HG03135 (cell line): ENCODE data around the gene P4HB.

ENCODE experiments used
- ATAC-seq: cut with Tn5 transposase; IDR thresholded peaks from one replicate; pipeline ENCODE4 v1.9.1; 2021; ENCODE audit warnings: mild to moderate bottlenecking, moderate library complexity; ENCODE audit not compliant: unreplicated experiment

The P4HB gene

DNA sequence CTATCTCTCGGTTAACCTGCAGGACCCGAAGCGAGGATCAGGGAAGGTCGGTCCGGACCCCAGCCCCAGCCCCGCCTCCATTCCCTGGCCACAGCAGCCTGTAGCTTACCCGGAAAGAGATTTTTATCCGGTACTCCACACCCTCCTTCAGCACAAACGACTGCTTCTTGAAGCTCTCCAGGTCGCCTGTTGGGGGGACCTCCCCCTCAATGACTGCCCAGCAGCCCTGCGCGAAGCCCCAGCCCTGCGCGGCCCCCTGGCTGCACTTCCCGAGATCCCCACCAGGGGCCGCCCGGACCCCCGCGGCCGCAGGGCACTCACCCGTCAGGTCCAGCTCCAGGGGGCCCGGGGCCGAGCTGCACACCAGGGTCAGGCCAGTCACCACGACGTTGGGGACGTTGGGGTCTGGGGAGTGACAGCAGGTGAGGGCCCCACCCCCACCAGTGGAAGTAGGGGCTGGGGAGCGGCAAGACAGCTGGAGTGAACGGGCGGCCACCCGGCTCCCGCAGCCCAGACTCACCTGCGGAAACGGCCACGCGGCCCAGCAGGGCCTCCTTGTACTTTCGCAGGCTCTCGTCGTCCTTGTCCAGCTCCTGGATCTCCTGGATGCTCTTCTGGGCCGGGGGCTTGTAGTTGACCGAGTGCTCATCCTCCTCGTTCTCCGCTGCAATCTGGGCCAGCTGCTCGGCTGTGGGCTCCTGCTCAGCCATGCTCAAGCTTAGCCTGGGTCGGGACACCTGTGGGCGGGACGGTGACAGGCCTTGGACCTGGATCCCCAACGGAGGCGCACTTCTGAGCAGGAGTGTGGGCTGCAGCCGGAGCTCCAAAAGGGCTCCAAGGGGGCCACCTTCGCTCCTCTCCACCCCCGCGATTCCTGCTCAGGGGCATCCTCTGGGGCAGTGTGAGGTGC, 9.1 kb upstream of the P4HB start:
- no peak for ATAC-seq

DNA sequence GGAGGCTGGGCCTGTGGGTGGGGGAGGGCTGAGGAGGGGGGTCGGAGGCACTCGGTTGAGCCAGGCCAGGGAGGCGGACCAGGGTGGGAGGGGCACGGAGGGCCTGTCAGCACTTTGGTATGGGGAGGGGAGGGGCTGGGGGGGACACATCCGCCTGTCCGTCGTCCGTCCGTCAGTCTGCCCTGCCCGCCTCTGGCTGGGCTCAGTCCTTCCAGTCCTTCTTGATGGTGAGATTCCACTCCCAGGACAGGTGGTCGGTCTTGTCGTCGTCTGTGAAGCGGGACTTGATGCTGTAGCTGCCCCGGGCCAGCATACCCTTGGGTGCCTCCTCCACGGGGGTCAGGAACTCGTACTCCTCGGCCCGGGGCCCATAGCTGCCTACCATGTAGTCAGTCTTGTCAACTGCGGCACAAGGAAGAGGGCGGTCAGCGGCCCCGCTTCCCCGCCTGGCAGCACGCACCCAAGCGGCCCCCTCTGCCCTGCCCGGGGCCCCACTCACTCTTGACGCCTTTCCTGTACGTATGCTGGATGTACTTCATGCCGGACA, 8.4 kb upstream of the P4HB start:
- ATAC-seq = no peak

DNA sequence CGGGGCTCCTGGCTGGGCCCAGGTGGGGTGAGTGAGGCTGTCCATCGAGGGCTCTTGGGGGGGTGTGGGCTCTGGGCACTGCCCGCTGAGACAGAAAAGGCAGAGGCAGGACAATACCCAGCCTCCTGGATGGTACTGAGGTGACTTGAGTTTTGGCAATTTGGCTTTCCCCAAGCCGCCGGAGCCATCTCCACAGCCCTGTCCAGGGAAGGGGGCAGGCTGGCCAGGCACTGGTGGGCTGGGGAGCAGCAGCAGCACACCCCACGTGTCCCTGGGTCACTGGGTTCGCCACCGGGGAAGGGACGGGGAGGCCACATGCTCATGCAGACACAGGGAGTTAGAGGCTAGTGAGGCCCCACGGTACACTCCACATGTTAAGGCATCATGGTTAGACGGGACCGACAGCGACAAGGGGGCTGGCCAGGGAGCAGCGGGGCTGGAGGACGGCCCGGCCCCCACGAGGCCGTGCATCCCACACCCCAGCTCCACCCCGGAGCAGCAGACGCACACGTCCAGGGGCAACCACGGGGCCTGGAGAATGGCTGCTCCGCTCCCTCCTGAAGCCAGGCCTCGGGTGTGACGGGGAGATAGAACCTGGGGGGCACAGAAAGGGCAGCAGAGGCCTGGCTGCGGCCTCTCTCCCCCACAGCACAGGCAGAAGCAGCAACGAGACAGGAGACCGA, 7.8 kb upstream of the P4HB start:
- ATAC-seq = no peak

DNA sequence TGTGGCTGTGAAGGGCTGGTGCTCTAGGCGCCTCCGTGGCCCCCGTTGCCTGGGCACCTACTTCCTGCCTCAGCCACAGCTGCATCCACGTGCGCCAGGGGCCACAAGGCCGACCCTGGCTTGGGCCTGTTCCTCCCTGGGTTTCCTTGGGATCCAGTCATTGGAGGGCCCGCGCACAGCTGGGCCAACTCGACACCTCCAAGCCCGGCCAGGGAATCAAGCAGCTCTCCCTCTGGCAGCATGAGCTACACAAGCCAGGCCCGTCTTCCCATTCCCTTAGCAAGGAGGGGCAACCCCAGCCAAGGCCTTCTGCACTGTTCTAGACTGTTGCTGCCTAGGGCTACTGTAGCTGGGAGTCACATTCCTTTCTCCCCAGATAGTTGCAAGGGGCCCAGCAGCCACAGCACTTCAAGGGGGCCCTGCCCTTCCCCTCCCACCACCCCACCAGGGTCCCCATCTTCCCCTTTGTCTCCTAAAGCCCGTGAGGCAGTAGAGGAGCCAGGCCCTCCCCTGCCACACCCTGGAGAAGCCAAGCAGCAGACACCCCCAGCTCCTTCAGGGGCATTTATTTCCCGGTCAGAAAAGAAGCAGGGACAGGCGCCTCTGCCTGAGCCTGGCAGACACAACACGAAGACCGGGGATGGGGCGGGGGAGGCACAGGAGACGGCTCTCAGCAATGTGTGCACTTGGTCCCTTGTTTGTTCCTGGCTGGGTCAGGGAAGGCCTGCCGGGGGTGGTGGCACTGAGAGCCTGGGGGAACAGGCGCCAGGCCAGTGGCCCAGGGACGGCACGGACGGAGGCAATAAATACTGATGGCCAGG, 7.0 kb upstream of the P4HB start:
- ATAC-seq = no peak

DNA sequence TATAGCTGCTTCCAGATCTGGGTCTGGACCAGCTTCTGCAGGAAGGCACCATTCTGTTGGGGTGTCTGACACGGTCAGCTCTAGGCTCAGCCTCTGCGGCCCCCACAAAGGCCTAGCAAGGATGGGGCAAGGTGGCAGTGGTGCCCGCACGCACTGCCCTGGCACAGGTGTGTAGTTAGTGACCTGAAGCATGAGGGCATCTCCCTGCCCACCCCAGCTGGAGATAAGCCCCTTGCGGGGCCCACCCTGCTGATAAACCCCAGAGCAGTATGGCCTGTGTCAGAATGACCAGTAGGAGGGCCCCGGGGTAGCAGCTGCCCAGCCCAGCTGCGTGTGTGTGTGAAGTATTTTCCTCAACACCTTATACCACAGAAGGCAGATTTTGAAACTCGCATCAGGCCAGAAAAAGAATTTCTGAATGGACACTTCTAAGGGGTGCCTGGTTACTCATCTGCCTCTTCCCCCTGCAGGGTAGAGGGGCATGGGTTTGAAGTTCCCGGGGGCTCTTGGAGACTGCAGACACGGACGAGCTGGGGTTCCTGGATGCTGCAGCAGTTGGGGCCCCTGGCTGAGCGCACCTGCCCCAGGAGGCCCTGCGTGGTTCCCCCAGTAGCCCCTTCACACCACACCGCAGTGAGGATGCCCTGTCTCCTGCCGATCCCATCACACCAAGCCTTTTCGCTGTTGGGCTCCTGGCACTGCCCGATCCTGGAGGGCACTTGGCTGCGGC, 6.3 kb upstream of the P4HB start:
- no peak for ATAC-seq

DNA sequence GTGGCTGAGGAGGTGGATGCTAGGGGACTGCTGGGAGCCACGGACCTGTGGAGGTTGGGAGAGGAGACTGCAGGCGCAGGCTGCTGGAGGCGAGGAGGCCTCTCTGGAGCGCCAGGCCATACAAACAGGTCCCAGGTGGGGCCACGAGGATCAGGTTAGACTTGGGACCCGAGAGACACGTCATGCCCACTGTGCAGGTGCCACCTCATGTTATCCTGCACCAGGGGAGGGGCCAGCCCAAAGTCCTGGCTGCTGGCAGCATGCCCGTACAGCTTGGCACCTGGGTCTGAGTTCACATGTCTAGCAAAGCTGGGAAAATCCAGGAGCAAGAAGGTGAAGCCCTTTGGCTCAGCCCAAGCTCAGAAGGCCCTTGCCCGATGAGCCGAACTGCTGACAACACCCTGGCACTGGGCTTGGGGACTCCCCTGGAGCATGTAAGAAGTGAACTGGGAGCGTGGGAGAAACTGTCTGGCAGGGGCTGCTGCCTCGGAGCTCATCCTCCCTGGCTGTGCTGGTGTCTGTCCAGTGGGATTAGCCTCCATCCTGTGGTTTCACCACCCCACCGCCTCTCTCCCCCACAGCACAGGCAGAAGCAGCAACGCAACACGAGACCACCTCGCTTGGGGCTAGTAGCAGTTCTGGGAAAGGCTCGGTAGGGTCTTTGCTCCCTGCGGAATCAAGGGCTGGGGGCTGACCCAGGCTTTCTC, 5.6 kb upstream of the P4HB start:
- ATAC-seq = no peak

DNA sequence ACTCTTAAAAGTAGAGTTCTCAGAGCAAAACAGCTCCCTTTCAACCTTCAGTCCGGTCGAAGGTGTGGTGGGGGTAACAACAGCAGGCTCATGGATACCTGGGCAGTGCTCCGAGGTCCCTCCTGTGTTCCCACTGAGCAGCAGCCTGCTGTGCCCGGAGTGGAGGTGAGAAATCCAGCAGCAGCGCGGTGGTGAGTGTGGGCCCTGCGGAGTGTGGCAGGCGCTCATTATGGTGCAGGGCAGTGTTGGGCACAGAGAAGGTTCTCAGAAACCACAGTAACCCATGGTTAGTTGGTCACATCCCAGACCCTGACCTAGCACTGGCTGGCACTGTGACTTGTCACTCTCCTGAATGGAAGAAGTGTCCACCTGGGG, 5.0 kb upstream of the P4HB start:
- ATAC-seq = no peak

DNA sequence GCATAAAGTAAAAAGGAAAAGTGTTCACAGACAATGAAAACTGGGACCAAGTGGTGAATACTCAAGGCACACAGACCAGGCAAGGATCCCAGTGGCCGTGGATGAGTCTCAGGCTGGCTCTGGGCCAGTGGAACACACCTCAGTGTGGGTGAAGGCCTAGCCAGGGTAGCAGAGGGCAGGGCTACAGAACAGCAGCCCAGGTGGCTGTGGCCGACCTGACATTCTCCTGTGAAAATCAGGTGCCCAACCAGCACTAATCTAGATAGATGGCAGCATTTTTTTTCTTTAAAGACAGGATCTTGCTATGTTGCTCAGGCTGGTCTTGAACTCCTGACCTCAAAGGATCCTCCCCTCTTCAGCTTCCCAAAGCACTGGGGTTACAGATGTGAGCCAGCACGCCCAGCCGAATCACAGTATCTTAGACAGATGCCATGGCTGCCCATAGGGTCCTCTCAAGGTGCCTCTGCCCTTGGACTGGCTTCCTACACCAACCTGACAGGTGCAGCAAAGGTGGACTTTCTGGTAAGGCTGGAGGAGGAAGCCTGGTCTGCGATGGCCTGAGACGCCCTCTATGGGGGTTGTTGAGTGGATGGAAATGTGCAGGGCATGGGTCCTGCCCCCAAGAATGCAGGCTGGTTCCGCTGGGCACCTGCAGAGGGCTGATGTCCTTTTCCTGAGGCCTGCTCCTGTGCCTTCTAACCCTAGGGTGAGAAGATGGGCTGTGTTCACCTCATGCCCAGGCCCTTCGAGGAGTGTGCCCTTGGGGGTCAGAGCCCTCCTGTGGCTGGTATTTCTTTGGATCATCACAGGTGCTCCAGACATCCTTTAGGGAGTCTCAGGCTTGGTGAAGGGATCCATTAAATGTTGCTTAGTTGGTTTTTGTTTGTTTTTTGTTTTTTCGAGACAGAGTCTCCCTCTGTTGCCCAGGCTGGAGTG, 3.8 kb upstream of the P4HB start:
- no peak for ATAC-seq

DNA sequence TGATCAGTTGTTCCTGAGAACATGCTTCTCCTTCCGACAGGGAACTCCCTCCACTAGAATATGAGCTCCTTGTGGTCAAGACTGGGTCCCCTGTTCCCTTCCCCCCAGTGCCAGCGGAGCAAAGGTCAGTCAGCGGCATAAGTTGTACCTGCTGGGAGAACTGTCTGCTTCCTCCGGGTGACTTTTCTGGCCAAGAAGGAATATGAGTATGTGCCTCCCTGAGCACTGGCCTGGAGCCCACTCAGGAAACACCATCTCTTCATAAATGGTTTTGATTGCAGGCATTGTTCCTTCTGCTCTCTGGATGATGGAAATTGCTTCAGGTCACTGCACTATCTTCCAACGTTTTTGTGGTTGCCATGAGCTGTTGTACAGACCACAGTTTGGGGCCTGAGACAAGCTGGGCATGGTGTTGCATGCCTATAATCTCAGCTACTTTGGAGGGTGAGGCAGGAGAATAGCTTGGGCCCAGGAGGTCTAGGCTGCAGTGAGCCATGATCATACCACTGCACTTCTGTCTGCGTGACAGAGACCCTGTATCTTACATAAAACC, 2.9 kb upstream of the P4HB start:
- no peak for ATAC-seq

DNA sequence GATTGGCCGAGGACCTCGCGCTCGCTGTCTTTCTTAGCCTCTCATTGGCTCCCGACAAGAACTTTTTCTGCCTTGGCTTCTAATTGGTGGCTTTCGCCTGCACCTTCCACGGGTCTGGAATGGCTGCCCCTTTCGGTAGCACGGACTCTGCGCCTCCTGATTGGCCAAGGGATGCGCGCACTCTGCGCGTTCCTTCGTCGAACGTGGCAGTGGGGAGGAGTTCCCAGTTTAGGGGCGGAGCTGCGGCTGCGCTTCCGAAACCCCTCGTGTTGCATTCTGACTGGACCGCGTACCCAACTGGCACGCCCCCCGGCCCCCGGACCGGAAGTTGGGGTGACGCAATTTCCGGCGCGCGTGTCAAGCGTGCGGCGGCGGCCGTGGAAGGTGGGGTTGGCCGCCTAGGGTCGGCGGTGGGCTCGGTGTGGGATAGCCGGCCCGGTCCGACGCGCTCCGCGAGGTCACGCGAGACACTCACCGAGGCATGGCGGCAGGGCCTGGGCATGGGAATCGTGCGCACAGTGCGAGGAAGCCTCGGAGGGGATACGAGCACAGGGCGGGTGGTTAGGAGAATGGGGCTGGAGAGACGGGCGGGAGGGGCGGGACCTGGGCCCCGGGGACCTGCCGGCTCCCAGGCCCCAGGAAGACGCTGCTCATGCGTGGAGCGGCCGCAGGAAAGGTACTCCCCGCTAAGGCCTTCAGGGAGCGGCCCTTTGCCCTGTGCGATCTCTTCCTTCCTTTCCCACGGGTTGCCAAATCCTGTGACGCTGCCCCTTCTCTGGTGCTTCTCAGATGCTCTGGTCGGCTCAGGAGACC, 627 bp upstream of the P4HB start:
- ATAC-seq = peak; percentile 83

DNA sequence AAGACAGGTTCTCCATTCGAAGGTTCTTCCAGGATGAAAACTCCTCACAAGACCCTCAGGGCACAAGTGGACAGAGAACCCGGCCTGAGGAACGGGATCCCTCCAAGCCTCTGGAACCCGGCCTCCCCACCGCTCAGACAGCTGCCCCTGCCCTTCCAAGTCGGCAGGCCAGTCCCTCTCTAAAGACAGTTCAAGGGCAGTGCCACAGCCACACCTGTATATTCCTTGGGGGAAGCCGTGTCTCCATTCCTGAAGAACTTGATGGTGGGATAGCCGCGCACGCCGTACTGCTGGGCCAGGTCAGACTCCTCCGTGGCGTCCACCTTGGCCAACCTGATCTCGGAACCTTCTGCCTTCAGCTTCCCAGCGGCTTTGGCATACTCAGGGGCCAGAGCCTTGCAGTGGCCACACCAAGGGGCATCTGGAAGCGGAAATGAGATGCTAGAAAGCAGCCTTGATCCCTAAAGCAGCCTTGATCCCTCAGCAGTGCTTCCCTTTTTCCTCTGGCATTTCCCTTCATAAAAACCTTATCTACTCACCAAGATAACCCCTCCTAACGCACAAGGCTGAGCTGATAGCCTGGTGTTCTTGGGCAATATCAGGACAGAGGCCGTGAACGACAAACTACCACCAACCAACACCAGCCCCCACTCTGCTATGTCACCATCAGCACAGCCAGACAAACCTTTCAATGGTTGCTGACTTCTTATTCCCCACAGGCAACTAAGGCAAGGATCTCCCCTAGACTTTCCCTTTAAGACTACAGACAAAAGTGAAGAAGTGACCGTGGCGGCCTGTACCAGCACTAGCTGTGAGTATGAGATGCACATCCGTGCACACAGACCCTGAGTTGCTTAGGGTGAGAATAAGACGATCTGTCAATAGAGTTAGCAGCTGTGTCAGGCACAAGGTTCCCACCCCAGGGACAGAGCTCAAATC, 1.1 kb downstream of the P4HB start:
- no peak for ATAC-seq

DNA sequence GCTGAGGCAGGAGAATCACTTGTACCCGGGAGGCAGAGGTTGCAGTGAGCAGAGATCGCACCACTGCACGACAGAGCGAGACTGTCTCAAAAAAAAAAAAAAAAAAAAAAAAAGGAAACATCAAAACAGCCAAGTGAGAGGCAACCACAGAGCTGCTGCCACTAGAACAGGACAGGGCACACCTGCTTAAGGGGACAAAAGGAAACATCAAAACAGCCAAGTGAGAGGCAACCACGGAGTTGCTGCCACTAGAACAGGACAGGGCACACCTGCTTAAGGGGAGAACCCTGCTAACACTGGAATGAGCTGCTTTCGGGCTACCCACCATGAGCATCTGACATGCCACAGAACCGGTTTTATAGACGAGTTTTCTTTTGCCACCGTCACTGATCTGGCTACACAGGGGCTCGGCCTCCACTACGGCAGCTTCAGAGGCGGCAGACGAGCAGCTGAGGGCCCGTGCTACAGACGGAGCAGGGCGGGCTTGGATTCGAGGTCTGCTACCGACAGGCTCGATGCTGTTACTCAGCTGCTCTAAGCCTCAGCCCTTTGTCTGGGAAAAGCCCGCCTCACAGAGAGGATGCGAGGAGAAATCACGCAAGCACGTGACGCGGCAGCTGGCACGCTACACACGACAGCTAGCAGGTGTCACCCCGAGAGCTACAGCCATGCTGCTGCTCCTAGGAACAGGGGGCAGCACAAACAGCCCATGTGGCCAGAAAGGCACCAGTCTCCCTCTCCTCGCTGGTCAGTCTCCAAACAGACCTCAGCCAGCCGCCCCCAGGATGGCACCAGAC, 2.0 kb downstream of the P4HB start:
- ATAC-seq = no peak

DNA sequence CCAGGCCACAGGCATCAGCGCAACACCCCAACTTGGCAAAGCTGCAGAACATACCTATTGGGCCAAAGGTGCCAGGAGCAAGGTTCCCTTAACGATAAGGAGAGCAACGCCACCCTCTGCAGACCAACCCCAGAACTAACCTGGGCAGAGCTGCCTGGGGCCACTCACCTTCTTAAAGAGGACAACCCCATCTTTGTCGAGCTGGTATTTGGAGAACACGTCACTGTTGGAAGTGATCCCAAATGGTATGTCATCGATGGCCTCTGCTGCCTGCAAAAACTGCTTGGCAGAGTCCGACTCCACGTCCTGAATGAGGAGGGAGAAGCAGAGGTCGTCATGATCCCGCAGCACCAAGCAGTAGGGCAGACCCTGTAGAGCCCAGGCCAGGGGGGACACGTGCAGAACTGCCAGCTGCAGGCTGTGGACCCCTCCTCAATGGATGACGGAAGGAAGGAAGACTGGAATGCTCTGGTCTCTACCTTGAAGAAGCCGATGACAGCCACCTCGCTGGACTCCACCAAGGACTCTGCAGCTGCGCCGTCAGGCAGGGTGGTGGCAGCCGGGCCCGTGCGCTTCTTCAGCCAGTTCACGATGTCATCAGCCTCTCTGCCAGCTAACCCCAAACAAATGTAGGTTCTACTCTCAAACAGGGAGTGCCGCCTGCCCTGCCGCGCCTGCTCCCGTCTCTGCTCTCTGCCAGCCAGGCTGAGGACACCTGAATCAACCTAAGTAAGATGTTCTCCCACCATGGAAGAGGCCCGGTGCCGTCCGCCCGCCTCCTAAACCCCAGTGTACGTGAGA, 5.2 kb downstream of the P4HB start:
- no peak for ATAC-seq

DNA sequence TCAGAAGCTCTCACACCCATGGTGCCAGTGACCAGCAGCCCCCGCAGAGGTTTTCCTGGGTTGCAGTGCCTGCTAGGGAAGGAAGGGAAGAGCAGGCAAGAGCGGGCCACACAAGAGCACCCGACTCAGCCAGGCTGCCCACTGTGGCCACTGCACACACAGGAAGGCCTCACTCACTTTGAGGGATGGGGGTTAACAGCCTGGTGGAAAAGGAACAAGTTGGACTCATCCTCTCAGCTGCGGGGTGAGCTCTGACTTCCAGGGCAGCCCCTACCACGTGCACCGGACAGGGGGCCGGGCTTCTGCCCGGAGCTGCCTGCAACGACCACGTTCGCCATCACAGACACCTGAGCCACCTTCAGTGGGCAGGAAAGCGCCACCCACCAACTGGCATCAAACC, 8.1 kb downstream of the P4HB start:
- no peak for ATAC-seq

DNA sequence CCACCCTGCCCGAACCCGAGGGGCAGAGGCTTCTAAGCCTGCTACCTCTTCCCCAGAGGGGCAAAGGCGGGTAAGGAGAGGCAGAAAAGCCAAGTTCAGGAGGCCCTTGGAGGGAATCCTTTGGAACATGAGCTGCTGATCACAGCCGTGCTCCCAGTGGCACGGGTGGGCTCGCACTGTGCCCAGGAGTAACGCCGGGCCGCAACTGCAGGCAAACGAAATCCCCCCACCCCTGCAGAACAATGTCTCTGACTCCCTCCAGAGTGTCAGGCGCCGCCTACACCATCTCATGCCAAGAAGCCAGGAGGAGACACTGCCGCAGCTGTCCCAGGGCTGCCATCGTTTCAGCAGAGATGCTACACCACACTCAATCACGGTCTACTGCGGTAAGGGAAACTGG, 8.9 kb downstream of the P4HB start:
- ATAC-seq = no peak
